Stimulated activated naive CD4-positive, alpha-beta T cell (primary cell): Measurements from ENCODE around the gene OR4K15.
"Not testable (repeated sequence)": the region's sequence is repeated elsewhere in the genome, so short reads cannot be mapped to it uniquely, and the experiment has no call there.

Experiments used
- DNase-seq, 6 experiments: peaks; one replicate each; lab custom pipeline; 2025; lab: John Stamatoyannopoulos, UW

The OR4K15 gene

GRCh38 chr14:19975291-19975690, at the start of gene OR4K15:
Gene OR4K15, plus strand, starts transcription at chr14:19975591. Its CDS starts 0 bp downstream, at chr14:19975591.
- DNase-seq: no peak

- DNase-seq: no peak
These were observed 44.8 kb upstream of the OR4K15 start, which contains the start of gene OR4K1 for GRCh38 chr14:19930617-19931016. Gene OR4K1, plus strand, starts transcription at chr14:19930917. Its CDS starts 4,750 bp downstream, at chr14:19935667.

- DNase-seq: no peak
These were observed 33.7 kb upstream of the OR4K15 start for GRCh38 chr14:19941668-19942067.

- DNase-seq: no peak
These were observed 27.8 kb upstream of the OR4K15 start for GRCh38 chr14:19947413-19948090.

- no peak for DNase-seq
These were observed 26.2 kb upstream of the OR4K15 start for GRCh38 chr14:19949218-19949617.

GRCh38 chr14:19969735-19970134, 5.7 kb upstream of the OR4K15 start:
- not testable (repeated sequence) for DNase-seq

GRCh38 chr14:19974844-19975243, 547 bp upstream of the OR4K15 start:
- peak in 4 of 6 experiments; percentile 4 to 75 (median 68) for DNase-seq

DNA sequence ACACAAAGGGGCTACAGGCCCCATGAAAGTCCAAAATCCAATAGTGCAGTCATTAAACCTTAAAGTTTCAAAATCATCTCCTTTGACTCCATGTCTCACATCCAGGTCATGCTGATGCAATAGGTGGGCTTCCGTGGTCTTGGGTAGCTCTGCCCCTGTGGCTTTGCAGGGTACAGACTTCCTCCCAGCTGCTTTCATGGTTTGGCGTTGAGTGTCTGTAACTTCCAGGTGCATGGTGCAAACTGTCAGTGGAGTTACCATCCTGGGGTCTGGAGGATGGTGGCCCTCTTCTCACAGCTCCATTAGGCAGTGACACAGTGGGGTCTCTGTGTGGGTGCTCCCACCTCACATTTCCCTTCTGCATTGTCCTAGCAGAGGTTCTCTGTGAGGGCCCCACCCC, 18.0 kb downstream of the OR4K15 start:
- DNase-seq: no peak

GRCh38 chr14:20001863-20002262, 26.5 kb downstream of the OR4K15 start, which contains the start of gene OR4Q2:
Gene OR4Q2, plus strand, starts transcription at chr14:20002163.
- DNase-seq: no peak

DNA sequence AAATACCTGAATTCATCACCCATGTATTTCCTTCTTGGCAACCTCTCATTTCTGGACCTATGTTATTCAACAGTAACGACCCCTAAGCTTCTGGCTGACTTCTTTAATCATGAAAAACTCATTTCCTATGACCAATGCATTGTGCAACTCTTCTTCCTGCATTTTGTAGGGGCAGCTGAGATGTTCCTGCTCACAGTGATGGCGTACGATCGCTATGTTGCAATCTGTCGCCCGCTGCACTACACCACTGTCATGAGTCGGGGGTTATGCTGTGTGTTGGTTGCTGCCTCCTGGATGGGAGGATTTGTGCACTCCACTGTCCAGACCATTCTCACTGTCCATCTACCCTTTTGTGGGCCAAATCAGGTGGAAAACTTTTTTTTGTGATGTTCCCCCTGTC, 26.9 kb downstream of the OR4K15 start:
- DNase-seq: no peak

DNA sequence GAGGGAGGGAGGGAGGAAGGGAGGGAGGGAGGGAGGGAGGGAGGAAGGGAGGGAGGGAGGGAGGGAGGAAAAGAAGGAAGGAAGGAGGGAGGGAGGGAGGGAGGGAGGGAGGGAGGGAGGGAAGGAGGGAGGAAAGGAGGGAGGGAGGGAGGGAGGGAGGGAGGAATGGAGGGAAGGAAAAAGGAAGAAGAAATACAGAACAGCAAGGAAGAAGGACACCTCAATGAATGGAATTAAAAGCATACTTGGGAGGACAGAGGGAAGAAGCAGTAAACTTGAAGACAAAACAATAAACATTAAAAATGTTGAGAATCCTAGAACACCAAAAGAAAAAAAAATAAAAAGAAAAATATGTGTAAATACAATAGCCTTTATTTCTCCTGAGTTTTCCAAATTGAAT, 32.8 kb downstream of the OR4K15 start:
- no peak for DNase-seq

- no peak for DNase-seq
These were observed 44.0 kb downstream of the OR4K15 start, which contains the start of gene OR4K14 for GRCh38 chr14:20019257-20019865. Gene OR4K14, minus strand, starts transcription at chr14:20019307. Its CDS starts 4,114 bp downstream, at chr14:20015193.
